GM12878 (cell line): ENCODE measurements around the gene ZNF816. TPM values are rescaled to one million over a fixed set of nuclear protein-coding genes. Genes with fewer than 3 reads are reported as not detected.

Source experiments
- ATAC-seq: fragments of 200-7000 bp; cut with Tn5 transposase; 3 replicates; pipeline ENCODE4 v1.9.1; 2020; ENCODE audit warnings: mild to moderate bottlenecking, moderate library complexity
- BruUV-seq: library from RNA; stranded (reverse); fragments of 400-500 nt; replicated peaks from 2 replicates; lab custom pipeline; 2021; lab: Mats Ljungman, UMichigan
- CTCF ChIA-PET: fragments of 300-600 bp; sonication (Branson Sonifier 250); formaldehyde crosslinking; extraction: SDS; loops from one replicate; lab custom pipeline; 2021; ENCODE audit warnings: inconsistent platforms; lab: Yijun Ruan, JAX
- POLR2A ChIA-PET: fragments of 350-600 bp; formaldehyde crosslinking; extraction: SDS; loops from one replicate; lab custom pipeline; 2021; ENCODE audit warnings: inconsistent platforms; lab: Charles Lee
- RAD21 ChIA-PET: fragments of 300-600 bp; sonication (Branson Sonifier 250); formaldehyde crosslinking; loops from one replicate; lab custom pipeline; 2023; ENCODE audit warnings: antibody characterized with exemption; ENCODE audit not compliant: unreplicated experiment; lab: Charles Lee
- SMC1A ChIA-PET: fragments of 300-600 bp; sonication (Branson Sonifier 250); formaldehyde crosslinking; loops from one replicate; lab custom pipeline; 2023; ENCODE audit not compliant: unreplicated experiment, uncharacterized antibody; lab: Charles Lee
- DNase-seq: peaks from one replicate; pipeline ENCODE4 v3.0.0-alpha.2; 2011; ENCODE audit warnings: low read depth, low spot score
- FAIRE-seq: peaks from 3 replicates; lab custom pipeline; 2011; peaks lifted over from hg19 to GRCh38; lab: Jason Lieb, UNC
- H2AFZ ChIP-seq: 2 replicates; pipeline ENCODE4 v1.6.0; 2011; ENCODE audit warnings: low read depth, low read length, control low read depth; ENCODE audit not compliant: control insufficient read depth
- H3K27ac ChIP-seq: 2 replicates; pipeline ENCODE4 v1.5.1; 2011; ENCODE audit warnings: control low read depth; ENCODE audit not compliant: control insufficient read depth, insufficient read depth
- H3K27me3 ChIP-seq, 2 experiments: replicated peaks in 1 of 2; 2 replicates each; pipeline versions ENCODE4 v1.6.0 to v1.6.1; 2011; ENCODE audit warnings: low read length in 1 of 2; ENCODE audit not compliant: control insufficient read depth in 2 of 2, insufficient read depth in 2 of 2
- H3K36me3 ChIP-seq, 2 experiments: 2 replicates each; pipeline ENCODE4 v1.5.1; 2011; ENCODE audit warnings: low read length in 1 of 2; ENCODE audit not compliant: control insufficient read depth in 2 of 2, insufficient read depth in 2 of 2
- H3K4me1 ChIP-seq: 2 replicates; pipeline ENCODE4 v1.6.1; 2011; ENCODE audit warnings: mild to moderate bottlenecking, low read length, moderate library complexity, mixed read lengths; ENCODE audit not compliant: control insufficient read depth, insufficient read depth
- H3K4me2 ChIP-seq: 2 replicates; pipeline ENCODE4 v1.6.0; 2011; ENCODE audit warnings: control low read depth; ENCODE audit not compliant: control insufficient read depth, insufficient read depth
- H3K4me3 ChIP-seq: fragments of 200-600 bp; sonication (generic); 2 replicates; pipeline ENCODE4 v1.5.1; 2016
- H3K79me2 ChIP-seq: 2 replicates; pipeline ENCODE4 v1.6.0; 2011; ENCODE audit warnings: low read length; ENCODE audit not compliant: control insufficient read depth, insufficient read depth
- H3K9ac ChIP-seq: 2 replicates; pipeline ENCODE4 v1.8.0; 2011; ENCODE audit warnings: low read length, control low read depth, mixed read lengths; ENCODE audit not compliant: control insufficient read depth, insufficient read depth
- H3K9me3 ChIP-seq: replicated peaks from 3 replicates; pipeline ENCODE4 v1.5.1; 2011; ENCODE audit warnings: mild to moderate bottlenecking, low read length; ENCODE audit not compliant: control insufficient read depth, insufficient read depth
- H4K20me1 ChIP-seq: 2 replicates; pipeline ENCODE4 v1.6.0; 2011; ENCODE audit not compliant: control insufficient read depth, insufficient read depth
- CHD2 ChIP-seq: IDR thresholded peaks from 2 replicates; pipeline ENCODE4 v1.6.1; 2011; ENCODE audit warnings: low read depth, low read length, improper control_type of control experiment, borderline replicate concordance
- CREB1 ChIP-seq: IDR thresholded peaks from 2 replicates; pipeline ENCODE4 v1.6.1; 2012; ENCODE audit warnings: low read depth, mild to moderate bottlenecking, inconsistent platforms
- EGR1 ChIP-seq, 2 experiments: IDR thresholded peaks; 1 replicate in 1 of 2; 2 replicates in 1 of 2; pipeline ENCODE4 v1.6.1; 2011 to 2012; ENCODE audit warnings: low read depth in 2 of 2, low read length in 2 of 2, borderline replicate concordance in 1 of 2, mild to moderate bottlenecking in 1 of 2, moderate library complexity in 1 of 2
- ETV6 ChIP-seq, 2 experiments: fragments of 450-650 bp in 1 of 2; IDR thresholded peaks in 1 of 2; conservative IDR thresholded peaks in 1 of 2; 2 replicates each; pipeline ENCODE4 v1.6.1; 2014; ENCODE audit warnings: antibody characterized with exemption in 1 of 2, borderline replicate concordance in 1 of 2, low read depth in 1 of 2, mild to moderate bottlenecking in 1 of 2, moderate library complexity in 1 of 2
- GATAD2B ChIP-seq: fragments of 450-650 bp; conservative IDR thresholded peaks from 2 replicates; pipeline ENCODE4 v1.6.1; 2017; ENCODE audit warnings: low read depth, mild to moderate bottlenecking, moderate library complexity
- HDAC2 ChIP-seq: fragments of 200-600 bp; sonication (generic); IDR thresholded peaks from 2 replicates; pipeline ENCODE4 v1.6.1; 2017
- HDGF ChIP-seq: fragments of 450-650 bp; IDR thresholded peaks from 2 replicates; pipeline ENCODE4 v1.6.1; 2016; ENCODE audit warnings: antibody characterized with exemption
- IKZF1 ChIP-seq: fragments of 450-650 bp; conservative IDR thresholded peaks from 2 replicates; pipeline ENCODE4 v1.6.1; 2017; ENCODE audit warnings: antibody characterized with exemption, mild to moderate bottlenecking
- RBBP5 ChIP-seq: fragments of 200-600 bp; sonication (generic); conservative IDR thresholded peaks from 2 replicates; pipeline ENCODE4 v1.6.1; 2016
- SP1 ChIP-seq: IDR thresholded peaks from one replicate; pipeline ENCODE4 v1.6.1; 2011; ENCODE audit warnings: low read depth, low read length
- TARDBP ChIP-seq: IDR thresholded peaks from 2 replicates; pipeline ENCODE4 v1.6.1; 2016; ENCODE audit warnings: borderline replicate concordance
- WGBS: methylation state at CpG from one replicate; pipeline ENCODE4 v1.1.6; 2016; ENCODE audit warnings: low lambda C conversion rate; ENCODE audit not compliant: insufficient replicate concordance, insufficient coverage; ENCODE audit errors: missing lambda C conversion rate; 5-methylcytosine and 5-hydroxymethylcytosine counted together
- in situ Hi-C: fragments of 300-500 bp; cut with MboI; formaldehyde crosslinking; loops from 9 replicates; pipeline ENCODE4 v1.14.3; 2018; ENCODE audit warnings: mixed read lengths
- intact Hi-C: fragments of 100-400 bp; cut with micrococcal nuclease; formaldehyde crosslinking; loops from one replicate; pipeline ENCODE4 v1.14.2; 2022; ENCODE audit not compliant: unreplicated experiment
- polyA plus RNA-seq, 11 experiments: library from polyadenylated mRNA; depleted of rRNA in 4 of 11; unstranded in 6 of 11; stranded (reverse) in 5 of 11; fragments of >200 nt; fragmentation: Nextera tagmentation in 4 of 11; fragmentation: Illumina TruSeq in 1 of 11; extraction: Ambion mirVana in 4 of 11; extraction: Trizol in 1 of 11; gene quantifications; 1 replicate in 1 of 11; 2 replicates in 10 of 11; pipeline versions ENCODE4 v1.2.1 to v1.2.3, GENCODE V29; 2011 to 2016; ENCODE audit warnings: inconsistent platforms in 2 of 11, missing spikeins in 2 of 11, low read depth in 1 of 11
- total RNA-seq, 4 experiments: library from RNA; depleted of rRNA in 3 of 4; stranded (reverse); fragments of >200 nt in 3 of 4; fragmentation: Illumina TruSeq in 1 of 4; extraction: Trizol in 1 of 4; gene quantifications; 2 replicates each; pipeline versions ENCODE4 v1.2.1 to v1.2.3, GENCODE V29; 2013 to 2021
- TF ChIP-seq, protein P1 (sequence below): IDR thresholded peaks from 2 replicates; pipeline ENCODE4 v1.6.1; 2012; ENCODE audit warnings: low read depth, low read length, improper control_type of control experiment
- TF ChIP-seq, protein P2 (sequence below): IDR thresholded peaks from 2 replicates; pipeline ENCODE4 v1.6.1; 2011; ENCODE audit warnings: borderline replicate concordance, low read depth, mild to moderate bottlenecking, moderate library complexity, mixed read lengths, low read length; ENCODE audit not compliant: insufficient read depth; ENCODE audit errors: extremely low read length
- TF ChIP-seq, protein P3 (sequence below): fragments of 450-650 bp; IDR thresholded peaks from 2 replicates; pipeline ENCODE4 v1.6.1; 2017; ENCODE audit warnings: mild to moderate bottlenecking, moderate library complexity
- TF ChIP-seq, protein P4 (sequence below): IDR thresholded peaks from 2 replicates; pipeline ENCODE4 v1.6.1; 2012; ENCODE audit warnings: low read depth, low read length, improper control_type of control experiment

Gene ZNF816
- total and polyA plus RNA-seq, 10 of the 15 experiments (the other 5 are each of a cell fraction or from before 2014, with no cell fraction given): 4.0 to 15.6 (median 7.5) TPM

DNA sequence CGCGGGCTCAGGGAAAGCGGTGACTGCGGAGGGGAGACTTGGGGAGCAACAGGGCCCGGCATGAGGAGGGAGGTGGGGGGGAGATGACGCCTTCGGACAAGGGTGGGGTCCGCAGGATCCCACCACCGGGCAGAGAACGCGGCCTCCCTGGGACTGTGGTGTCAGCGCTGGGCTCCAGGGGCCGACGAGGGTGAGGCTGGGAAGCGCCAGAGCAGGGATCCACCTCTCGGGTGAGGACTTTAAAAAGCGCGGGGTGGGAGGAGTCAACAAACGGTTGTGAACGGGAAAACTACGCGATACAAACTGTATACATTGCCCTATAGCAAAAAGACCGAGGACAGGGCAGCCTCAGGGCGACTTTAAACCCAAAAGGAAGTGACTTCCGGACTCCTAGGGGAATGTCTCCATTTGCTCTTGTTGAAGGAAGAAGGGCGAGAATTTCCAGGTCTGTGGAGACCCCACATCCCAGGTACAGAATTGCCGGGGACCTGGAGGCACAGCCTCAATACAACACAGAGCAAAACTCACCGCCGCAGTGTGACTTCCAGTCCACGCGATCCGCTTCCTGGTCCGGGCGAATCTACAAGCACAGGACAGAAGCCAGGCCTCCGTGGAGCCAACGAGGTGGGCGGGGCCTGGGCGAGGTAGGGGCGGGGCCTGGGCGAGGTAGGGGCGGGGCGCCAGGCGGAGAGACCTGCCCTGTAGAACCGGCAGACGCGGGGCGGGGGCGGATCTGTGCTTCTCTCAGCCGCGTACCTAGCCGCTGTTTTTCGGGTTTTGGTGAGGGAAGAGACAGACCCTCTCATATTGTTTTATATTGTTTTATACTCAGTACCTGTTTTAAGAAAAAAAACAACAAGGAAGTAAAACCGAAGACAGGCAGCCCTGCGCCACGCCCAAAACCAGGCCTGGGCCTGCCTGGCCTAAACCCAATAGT is 39.6 kb downstream of the ZNF816 start, which contains the start of gene ZNF888:
Gene ZNF888 (minus strand): TSS at position 588 of the 937 bp plus-strand sequence. CDS start 5,555 bp downstream, outside the sequence.
- under 1% methylated on average over 46 of the region's 55 CpGs for WGBS
- DNase-seq (peak; percentile 57), FAIRE-seq (no peak), ATAC-seq (peak; percentile 100)
- ChIA-PET POLR2A (no interaction called here), CTCF (no interaction called here), SMC1A (no interaction called here), RAD21 (no interaction called here)
- H3K27me3 ChIP-seq: no peaks in the 10 kb centered on the region
- H3K27ac ChIP-seq: peak within 1 kb of the TSS; percentile 83
- in situ Hi-C loops (no loop called here), intact Hi-C loops (no loop called here)
- peaks cover 3% of the 10 kb centered on the region; the same call in 1 of the 2 replicates for H3K4me1 ChIP-seq
- peak within 1 kb of the TSS; percentile 92 for H3K4me3 ChIP-seq
- no peaks in the 10 kb centered on the region; the same call in 2 of the 3 replicates for H3K9me3 ChIP-seq
- H3K9ac ChIP-seq: peak within 1 kb of the TSS; percentile 89
- H3K79me2 ChIP-seq: no peaks in the 10 kb centered on the region; the same call in 1 of the 2 replicates
- peak within 1 kb of the TSS; percentile 82 for H3K4me2 ChIP-seq
- H4K20me1 ChIP-seq: no peaks in the 10 kb centered on the region
- H2AFZ ChIP-seq: peak within 1 kb of the TSS; percentile 97
- BruUV-seq: TSS peak; percentile 76
- no peaks in the 10 kb centered on the region; a peak in 1 of 4 replicates for H3K36me3 ChIP-seq
- no peak for TF ChIP-seq HDGF
- TF ChIP-seq, protein P1, sequence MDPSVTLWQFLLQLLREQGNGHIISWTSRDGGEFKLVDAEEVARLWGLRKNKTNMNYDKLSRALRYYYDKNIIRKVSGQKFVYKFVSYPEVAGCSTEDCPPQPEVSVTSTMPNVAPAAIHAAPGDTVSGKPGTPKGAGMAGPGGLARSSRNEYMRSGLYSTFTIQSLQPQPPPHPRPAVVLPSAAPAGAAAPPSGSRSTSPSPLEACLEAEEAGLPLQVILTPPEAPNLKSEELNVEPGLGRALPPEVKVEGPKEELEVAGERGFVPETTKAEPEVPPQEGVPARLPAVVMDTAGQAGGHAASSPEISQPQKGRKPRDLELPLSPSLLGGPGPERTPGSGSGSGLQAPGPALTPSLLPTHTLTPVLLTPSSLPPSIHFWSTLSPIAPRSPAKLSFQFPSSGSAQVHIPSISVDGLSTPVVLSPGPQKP: peak; percentile 97
- peak; percentile 37; the same call in 1 of the 2 replicates for TF ChIP-seq GATAD2B
- TF ChIP-seq SP1: no peak
- TF ChIP-seq, protein P2, sequence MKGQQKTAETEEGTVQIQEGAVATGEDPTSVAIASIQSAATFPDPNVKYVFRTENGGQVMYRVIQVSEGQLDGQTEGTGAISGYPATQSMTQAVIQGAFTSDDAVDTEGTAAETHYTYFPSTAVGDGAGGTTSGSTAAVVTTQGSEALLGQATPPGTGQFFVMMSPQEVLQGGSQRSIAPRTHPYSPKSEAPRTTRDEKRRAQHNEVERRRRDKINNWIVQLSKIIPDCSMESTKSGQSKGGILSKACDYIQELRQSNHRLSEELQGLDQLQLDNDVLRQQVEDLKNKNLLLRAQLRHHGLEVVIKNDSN: no peak
- peak; percentile 80 for TF ChIP-seq CHD2
- TF ChIP-seq, protein P3, sequence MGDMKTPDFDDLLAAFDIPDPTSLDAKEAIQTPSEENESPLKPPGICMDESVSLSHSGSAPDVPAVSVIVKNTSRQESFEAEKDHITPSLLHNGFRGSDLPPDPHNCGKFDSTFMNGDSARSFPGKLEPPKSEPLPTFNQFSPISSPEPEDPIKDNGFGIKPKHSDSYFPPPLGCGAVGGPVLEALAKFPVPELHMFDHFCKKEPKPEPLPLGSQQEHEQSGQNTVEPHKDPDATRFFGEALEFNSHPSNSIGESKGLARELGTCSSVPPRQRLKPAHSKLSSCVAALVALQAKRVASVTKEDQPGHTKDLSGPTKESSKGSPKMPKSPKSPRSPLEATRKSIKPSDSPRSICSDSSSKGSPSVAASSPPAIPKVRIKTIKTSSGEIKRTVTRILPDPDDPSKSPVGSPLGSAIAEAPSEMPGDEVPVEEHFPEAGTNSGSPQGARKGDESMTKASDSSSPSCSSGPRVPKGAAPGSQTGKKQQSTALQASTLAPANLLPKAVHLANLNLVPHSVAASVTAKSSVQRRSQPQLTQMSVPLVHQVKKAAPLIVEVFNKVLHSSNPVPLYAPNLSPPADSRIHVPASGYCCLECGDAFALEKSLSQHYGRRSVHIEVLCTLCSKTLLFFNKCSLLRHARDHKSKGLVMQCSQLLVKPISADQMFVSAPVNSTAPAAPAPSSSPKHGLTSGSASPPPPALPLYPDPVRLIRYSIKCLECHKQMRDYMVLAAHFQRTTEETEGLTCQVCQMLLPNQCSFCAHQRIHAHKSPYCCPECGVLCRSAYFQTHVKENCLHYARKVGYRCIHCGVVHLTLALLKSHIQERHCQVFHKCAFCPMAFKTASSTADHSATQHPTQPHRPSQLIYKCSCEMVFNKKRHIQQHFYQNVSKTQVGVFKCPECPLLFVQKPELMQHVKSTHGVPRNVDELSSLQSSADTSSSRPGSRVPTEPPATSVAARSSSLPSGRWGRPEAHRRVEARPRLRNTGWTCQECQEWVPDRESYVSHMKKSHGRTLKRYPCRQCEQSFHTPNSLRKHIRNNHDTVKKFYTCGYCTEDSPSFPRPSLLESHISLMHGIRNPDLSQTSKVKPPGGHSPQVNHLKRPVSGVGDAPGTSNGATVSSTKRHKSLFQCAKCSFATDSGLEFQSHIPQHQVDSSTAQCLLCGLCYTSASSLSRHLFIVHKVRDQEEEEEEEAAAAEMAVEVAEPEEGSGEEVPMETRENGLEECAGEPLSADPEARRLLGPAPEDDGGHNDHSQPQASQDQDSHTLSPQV: no peak
- TF ChIP-seq HDAC2: peak; percentile 47; the same call in 1 of the 2 replicates
- peak in 1 of 2 experiments; percentile 89; a peak in 2 of 3 replicates for TF ChIP-seq EGR1 (IDR thresholded peaks at IDR 0.05; ENCODE audit: borderline replicate concordance in 1 of 2, low read depth in 2 of 2, low read length in 2 of 2)
- TF ChIP-seq IKZF1: peak; percentile 62; the same call in 1 of the 2 replicates
- TF ChIP-seq CREB1: peak; percentile 26; the same call in 1 of the 2 replicates
- TF ChIP-seq RBBP5: no peak
- TF ChIP-seq, protein P4, sequence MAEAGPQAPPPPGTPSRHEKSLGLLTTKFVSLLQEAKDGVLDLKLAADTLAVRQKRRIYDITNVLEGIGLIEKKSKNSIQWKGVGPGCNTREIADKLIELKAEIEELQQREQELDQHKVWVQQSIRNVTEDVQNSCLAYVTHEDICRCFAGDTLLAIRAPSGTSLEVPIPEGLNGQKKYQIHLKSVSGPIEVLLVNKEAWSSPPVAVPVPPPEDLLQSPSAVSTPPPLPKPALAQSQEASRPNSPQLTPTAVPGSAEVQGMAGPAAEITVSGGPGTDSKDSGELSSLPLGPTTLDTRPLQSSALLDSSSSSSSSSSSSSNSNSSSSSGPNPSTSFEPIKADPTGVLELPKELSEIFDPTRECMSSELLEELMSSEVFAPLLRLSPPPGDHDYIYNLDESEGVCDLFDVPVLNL: peak; percentile 94
- no peak for TF ChIP-seq TARDBP
- peak in 1 of 2 experiments; percentile 24; a peak in 1 of 4 replicates for TF ChIP-seq ETV6 (conservative IDR thresholded peaks at IDR 0.05 in 1 of 2, IDR thresholded peaks at IDR 0.05 in 1 of 2; ENCODE audit: borderline replicate concordance in 1 of 2, low read depth in 1 of 2)
